Ectodermal cell (in vitro differentiated cells): Measurements from ENCODE around the gene MIGA2.
"Not testable (repeated sequence)": the region's sequence is repeated elsewhere in the genome, so short reads cannot be mapped to it uniquely, and the experiment has no call there.

Source experiments
- H3K27ac ChIP-seq: 2 replicates; pipeline ENCODE4 v1.7.0; 2013; ENCODE audit warnings: mild to moderate bottlenecking, low read depth, low read length; ENCODE audit not compliant: insufficient read depth, poor library complexity, severe bottlenecking
- H3K27me3 ChIP-seq: 2 replicates; pipeline ENCODE4 v1.7.0; 2013; ENCODE audit warnings: mild to moderate bottlenecking, low read length; ENCODE audit not compliant: insufficient read depth, control insufficient read depth, poor library complexity, severe bottlenecking
- H3K36me3 ChIP-seq: one replicate; pipeline ENCODE4 v1.7.0; 2013; ENCODE audit warnings: low read length; ENCODE audit not compliant: control insufficient read depth, insufficient read depth
- H3K4me1 ChIP-seq: one replicate; pipeline ENCODE4 v1.7.0; 2013; ENCODE audit warnings: low read length; ENCODE audit not compliant: control insufficient read depth, insufficient read depth
- H3K4me3 ChIP-seq: 2 replicates; pipeline ENCODE4 v1.7.0; 2013; ENCODE audit warnings: low read depth, low read length, control low read depth; ENCODE audit not compliant: insufficient read depth
- H3K9me3 ChIP-seq: 2 replicates; pipeline ENCODE4 v1.7.0; 2013; ENCODE audit warnings: mild to moderate bottlenecking, low read length, moderate library complexity; ENCODE audit not compliant: control insufficient read depth
- WGBS, 2 experiments: methylation state at CpG; one replicate each; pipeline ENCODE4 v1.1.7; 2013; ENCODE audit warnings: missing lambda C conversion rate in 2 of 2; 5-methylcytosine and 5-hydroxymethylcytosine counted together

Gene MIGA2

GRCh38 chr9:129004173-129004572, 32.3 kb upstream of the MIGA2 start:
- H3K4me3 ChIP-seq, H3K4me1 ChIP-seq, H3K27ac ChIP-seq, H3K9me3 ChIP-seq, H3K27me3 ChIP-seq: not testable (repeated sequence)
- peaks cover 43% of the 10 kb centered on the region for H3K36me3 ChIP-seq
- 99% methylated on average over 4 to 5 of the region's 6 CpGs for WGBS, 2 experiments

GRCh38 chr9:129005336-129005997, 31.0 kb upstream of the MIGA2 start:
- H3K4me3 ChIP-seq = no peak overlapping the region
- no peaks in the 10 kb centered on the region for H3K9me3 ChIP-seq
- peaks cover 32% of the 10 kb centered on the region for H3K36me3 ChIP-seq
- H3K4me1 ChIP-seq = no peaks in the 10 kb centered on the region
- no peak overlapping the region for H3K27ac ChIP-seq
- 95 to 96% methylated on average over 10 of the region's 10 CpGs for WGBS, 2 experiments
- no peaks in the 10 kb centered on the region for H3K27me3 ChIP-seq

GRCh38 chr9:129006328-129007034, 29.9 kb upstream of the MIGA2 start:
- peak overlapping the region; percentile 1 for H3K27ac ChIP-seq
- H3K9me3 ChIP-seq = no peaks in the 10 kb centered on the region
- H3K4me1 ChIP-seq = no peaks in the 10 kb centered on the region
- H3K27me3 ChIP-seq = no peaks in the 10 kb centered on the region
- H3K36me3 ChIP-seq = peaks cover 32% of the 10 kb centered on the region
- no peak overlapping the region for H3K4me3 ChIP-seq
- 67% methylated on average over 21 of the region's 21 CpGs for WGBS, 2 experiments

- Histone ChIP-seq H3K4me1 (peaks cover 3% of the 10 kb centered on the region), H3K4me3 (no peak overlapping the region), H3K27me3 (no peaks in the 10 kb centered on the region), H3K9me3 (no peaks in the 10 kb centered on the region), H3K27ac (peak overlapping the region; percentile 36), H3K36me3 (peaks cover 24% of the 10 kb centered on the region)
- WGBS, 2 experiments = 93 to 95% methylated on average over 14 of the region's 14 CpGs
Observed at GRCh38 chr9:129007035-129007765, 29.2 kb upstream of the MIGA2 start.

- H3K36me3 ChIP-seq = peaks cover 17% of the 10 kb centered on the region
- 93 to 95% methylated on average over 18 of the region's 18 CpGs for WGBS, 2 experiments
- no peak overlapping the region for H3K4me3 ChIP-seq
- no peaks in the 10 kb centered on the region for H3K27me3 ChIP-seq
- peaks cover 3% of the 10 kb centered on the region for H3K4me1 ChIP-seq
- no peaks in the 10 kb centered on the region for H3K9me3 ChIP-seq
- H3K27ac ChIP-seq = no peak overlapping the region
Observed at GRCh38 chr9:129007766-129008468, 28.5 kb upstream of the MIGA2 start.

- peaks cover 12% of the 10 kb centered on the region for H3K36me3 ChIP-seq
- no peaks in the 10 kb centered on the region for H3K9me3 ChIP-seq
- 96 to 97% methylated on average over 6 of the region's 6 CpGs for WGBS, 2 experiments
- H3K27me3 ChIP-seq = no peaks in the 10 kb centered on the region
- H3K27ac ChIP-seq = no peak overlapping the region
- peaks cover 3% of the 10 kb centered on the region for H3K4me1 ChIP-seq
- no peak overlapping the region for H3K4me3 ChIP-seq
Observed at GRCh38 chr9:129008469-129008965, 27.9 kb upstream of the MIGA2 start.

GRCh38 chr9:129008986-129009583, 27.3 kb upstream of the MIGA2 start:
- H3K27me3 ChIP-seq = no peaks in the 10 kb centered on the region
- no peak overlapping the region for H3K4me3 ChIP-seq
- H3K27ac ChIP-seq = no peak overlapping the region
- 91 to 93% methylated on average over 13 of the region's 13 CpGs for WGBS, 2 experiments
- H3K36me3 ChIP-seq = peaks cover 14% of the 10 kb centered on the region
- peaks cover 3% of the 10 kb centered on the region for H3K4me1 ChIP-seq
- H3K9me3 ChIP-seq = no peaks in the 10 kb centered on the region

- no peak overlapping the region for H3K27ac ChIP-seq
- 94 to 95% methylated on average over 17 of the region's 17 CpGs for WGBS, 2 experiments
- H3K9me3 ChIP-seq = no peaks in the 10 kb centered on the region
- peaks cover 3% of the 10 kb centered on the region for H3K4me1 ChIP-seq
- no peak overlapping the region for H3K4me3 ChIP-seq
- H3K27me3 ChIP-seq = no peaks in the 10 kb centered on the region
- peaks cover 20% of the 10 kb centered on the region for H3K36me3 ChIP-seq
Observed at GRCh38 chr9:129009584-129010141, 26.8 kb upstream of the MIGA2 start.

- H3K4me3 ChIP-seq = no peak overlapping the region
- no peaks in the 10 kb centered on the region for H3K9me3 ChIP-seq
- H3K27ac ChIP-seq = no peak overlapping the region
- WGBS, 2 experiments = 94 to 96% methylated on average over 8 of the region's 8 CpGs
- H3K4me1 ChIP-seq = peaks cover 3% of the 10 kb centered on the region
- peaks cover 18% of the 10 kb centered on the region for H3K36me3 ChIP-seq
- no peaks in the 10 kb centered on the region for H3K27me3 ChIP-seq
Observed at GRCh38 chr9:129010267-129010975, 26.0 kb upstream of the MIGA2 start.
